ENCODE measurements around the gene APCDD1.

GRCh38 chr18:10457128-10457527 is 2.7 kb downstream of the APCDD1 start:
- TF ChIP-seq REST (IDR thresholded peaks at IDR 0.05; ENCODE audit: low read depth), result no peak
- TF ChIP-seq, protein P1, sequence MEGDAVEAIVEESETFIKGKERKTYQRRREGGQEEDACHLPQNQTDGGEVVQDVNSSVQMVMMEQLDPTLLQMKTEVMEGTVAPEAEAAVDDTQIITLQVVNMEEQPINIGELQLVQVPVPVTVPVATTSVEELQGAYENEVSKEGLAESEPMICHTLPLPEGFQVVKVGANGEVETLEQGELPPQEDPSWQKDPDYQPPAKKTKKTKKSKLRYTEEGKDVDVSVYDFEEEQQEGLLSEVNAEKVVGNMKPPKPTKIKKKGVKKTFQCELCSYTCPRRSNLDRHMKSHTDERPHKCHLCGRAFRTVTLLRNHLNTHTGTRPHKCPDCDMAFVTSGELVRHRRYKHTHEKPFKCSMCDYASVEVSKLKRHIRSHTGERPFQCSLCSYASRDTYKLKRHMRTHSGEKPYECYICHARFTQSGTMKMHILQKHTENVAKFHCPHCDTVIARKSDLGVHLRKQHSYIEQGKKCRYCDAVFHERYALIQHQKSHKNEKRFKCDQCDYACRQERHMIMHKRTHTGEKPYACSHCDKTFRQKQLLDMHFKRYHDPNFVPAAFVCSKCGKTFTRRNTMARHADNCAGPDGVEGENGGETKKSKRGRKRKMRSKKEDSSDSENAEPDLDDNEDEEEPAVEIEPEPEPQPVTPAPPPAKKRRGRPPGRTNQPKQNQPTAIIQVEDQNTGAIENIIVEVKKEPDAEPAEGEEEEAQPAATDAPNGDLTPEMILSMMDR (IDR thresholded peaks at IDR 0.05 in 2 of 3, conservative IDR thresholded peaks at IDR 0.05 in 1 of 3; ENCODE audit: borderline replicate concordance in 1 of 3, insufficient read depth in 1 of 3, low read depth in 2 of 3, low read length in 2 of 3), result no peak
- no peak for TF ChIP-seq EZH2 (IDR thresholded peaks at IDR 0.05)
- no peak for TF ChIP-seq POLR2AphosphoS5 (IDR thresholded peaks at IDR 0.05; ENCODE audit: low read depth, low read length)
